Skeletal muscle satellite cell (primary cell): Measurements from ENCODE around the gene FICD.
"Not testable (repeated sequence)": the region's sequence is repeated elsewhere in the genome, so short reads cannot be mapped to it uniquely, and the experiment has no call there.

Source experiments
- H3K27me3 ChIP-seq: 2 replicates; pipeline ENCODE4 v1.7.0; 2013; ENCODE audit warnings: low read length; ENCODE audit not compliant: control insufficient read depth, insufficient read depth
- H3K36me3 ChIP-seq: 2 replicates; pipeline ENCODE4 v1.7.0; 2013; ENCODE audit warnings: mild to moderate bottlenecking, control low read depth, low read length; ENCODE audit not compliant: insufficient read depth
- H3K4me1 ChIP-seq: 2 replicates; pipeline ENCODE4 v1.7.0; 2013; ENCODE audit warnings: low read length; ENCODE audit not compliant: control insufficient read depth, insufficient read depth
- H3K4me2 ChIP-seq: 2 replicates; pipeline ENCODE4 v1.7.0; 2013; ENCODE audit warnings: mild to moderate bottlenecking, low read length
- H3K4me3 ChIP-seq: 2 replicates; pipeline ENCODE4 v1.7.0; 2013; ENCODE audit warnings: low read length
- H3K9ac ChIP-seq: 2 replicates; pipeline ENCODE4 v1.7.0; 2013; ENCODE audit warnings: mild to moderate bottlenecking, low read depth, low read length, moderate library complexity
- H3K9me3 ChIP-seq: replicated peaks from 2 replicates; pipeline ENCODE4 v1.7.0; 2013; ENCODE audit warnings: mild to moderate bottlenecking, control low read depth, low read length

The FICD gene

GRCh38 chr12:108547686-108548085 is 32.6 kb downstream of the FICD start:
- no peaks in the 10 kb centered on the region for H3K9me3 ChIP-seq
- H3K9ac ChIP-seq = no peak overlapping the region
- H3K36me3 ChIP-seq = peaks cover 56% of the 10 kb centered on the region
- no peak overlapping the region for H3K4me2 ChIP-seq
- H3K4me3 ChIP-seq = no peak overlapping the region
- peaks cover 8% of the 10 kb centered on the region for H3K4me1 ChIP-seq
- no peaks in the 10 kb centered on the region for H3K27me3 ChIP-seq

- H3K4me3 ChIP-seq = no peak overlapping the region
- H3K27me3 ChIP-seq = no peaks in the 10 kb centered on the region
- no peak overlapping the region for H3K4me2 ChIP-seq
- H3K4me1 ChIP-seq = peaks cover 8% of the 10 kb centered on the region
- peaks cover 43% of the 10 kb centered on the region for H3K36me3 ChIP-seq
- no peak overlapping the region for H3K9ac ChIP-seq
- H3K9me3 ChIP-seq = no peaks in the 10 kb centered on the region
Measured at GRCh38 chr12:108548954-108549521, 34.0 kb downstream of the FICD start.

GRCh38 chr12:108551535-108551934 is 36.5 kb downstream of the FICD start:
- peak overlapping the region; percentile 58 for H3K4me2 ChIP-seq
- H3K4me3 ChIP-seq = no peak overlapping the region
- H3K9me3 ChIP-seq = no peaks in the 10 kb centered on the region
- H3K4me1 ChIP-seq = peaks cover 8% of the 10 kb centered on the region
- no peaks in the 10 kb centered on the region for H3K27me3 ChIP-seq
- H3K9ac ChIP-seq = no peak overlapping the region
- peaks cover 27% of the 10 kb centered on the region for H3K36me3 ChIP-seq

- no peaks in the 10 kb centered on the region for H3K9me3 ChIP-seq
- H3K4me1 ChIP-seq = peaks cover 8% of the 10 kb centered on the region
- no peak overlapping the region for H3K4me2 ChIP-seq
- no peaks in the 10 kb centered on the region for H3K27me3 ChIP-seq
- H3K9ac ChIP-seq = no peak overlapping the region
- peaks cover 14% of the 10 kb centered on the region for H3K36me3 ChIP-seq
- H3K4me3 ChIP-seq = no peak overlapping the region
Measured at GRCh38 chr12:108553799-108554198, 38.7 kb downstream of the FICD start.

- H3K9me3 ChIP-seq, H3K4me2 ChIP-seq, H3K27me3 ChIP-seq, H3K4me3 ChIP-seq, H3K9ac ChIP-seq: not testable (repeated sequence)
- Histone ChIP-seq H3K4me1 (peaks cover 20% of the 10 kb centered on the region), H3K36me3 (peaks cover 12% of the 10 kb centered on the region)
Measured at GRCh38 chr12:108555383-108555782, 40.3 kb downstream of the FICD start.

GRCh38 chr12:108559007-108559655 is 44.1 kb downstream of the FICD start:
- peak overlapping the region; percentile 87 for H3K4me2 ChIP-seq
- peaks cover 15% of the 10 kb centered on the region for H3K36me3 ChIP-seq
- H3K9ac ChIP-seq = peak overlapping the region; percentile 95
- no peaks in the 10 kb centered on the region for H3K9me3 ChIP-seq
- H3K4me3 ChIP-seq = peak overlapping the region; percentile 91
- no peaks in the 10 kb centered on the region for H3K27me3 ChIP-seq
- H3K4me1 ChIP-seq = peaks cover 19% of the 10 kb centered on the region

GRCh38 chr12:108559748-108560147 is 44.7 kb downstream of the FICD start:
- peaks cover 19% of the 10 kb centered on the region for H3K4me1 ChIP-seq
- H3K4me2 ChIP-seq = peak overlapping the region; percentile 87
- H3K9ac ChIP-seq = peak overlapping the region; percentile 95
- H3K27me3 ChIP-seq = no peaks in the 10 kb centered on the region
- H3K36me3 ChIP-seq = peaks cover 21% of the 10 kb centered on the region
- peak overlapping the region; percentile 91 for H3K4me3 ChIP-seq
- H3K9me3 ChIP-seq = no peaks in the 10 kb centered on the region

- H3K4me1 ChIP-seq = peaks cover 19% of the 10 kb centered on the region
- H3K9ac ChIP-seq = peak overlapping the region; percentile 95
- peak overlapping the region; percentile 87 for H3K4me2 ChIP-seq
- peaks cover 27% of the 10 kb centered on the region for H3K36me3 ChIP-seq
- H3K4me3 ChIP-seq = peak overlapping the region; percentile 91
- H3K27me3 ChIP-seq = no peaks in the 10 kb centered on the region
- no peaks in the 10 kb centered on the region for H3K9me3 ChIP-seq
Measured at GRCh38 chr12:108560321-108560721, 45.2 kb downstream of the FICD start.

- Histone ChIP-seq H3K4me1 (peaks cover 25% of the 10 kb centered on the region), H3K36me3 (peaks cover 32% of the 10 kb centered on the region), H3K9me3 (no peaks in the 10 kb centered on the region), H3K4me2 (peak within 1 kb of the TSS; percentile 87), H3K9ac (peak within 1 kb of the TSS; percentile 95), H3K27me3 (no peaks in the 10 kb centered on the region), H3K4me3 (peak within 1 kb of the TSS; percentile 91)
Measured at GRCh38 chr12:108560752-108561719, 46.0 kb downstream of the FICD start, which contains the start of gene SART3. TSS of gene SART3 (minus strand) at chr12:108561173. CDS start at chr12:108561154, 19 bp downstream.

- Histone ChIP-seq H3K4me1 (peaks cover 28% of the 10 kb centered on the region), H3K9me3 (no peaks in the 10 kb centered on the region), H3K27me3 (no peaks in the 10 kb centered on the region), H3K4me2 (peak overlapping the region; percentile 87), H3K36me3 (peaks cover 32% of the 10 kb centered on the region), H3K4me3 (peak overlapping the region; percentile 91), H3K9ac (peak overlapping the region; percentile 95)
Measured at GRCh38 chr12:108561852-108562347, 46.8 kb downstream of the FICD start.
